K562 (cell line): ENCODE results near the gene SUMO3. TPM values are rescaled to one million over a fixed set of nuclear protein-coding genes. Genes with fewer than 3 reads are reported as not detected.

Experiments
- CREB1 ChIP-seq, 2 experiments: sonication (generic) in 1 of 2; formaldehyde crosslinking in 1 of 2; IDR thresholded peaks; 2 replicates each; pipeline versions ENCODE4 v1.6.1 to v1.8.0; 2012 to 2022; ENCODE audit warnings: inconsistent platforms in 1 of 2, mild to moderate bottlenecking in 1 of 2, missing genetic modification reagents in 1 of 2, moderate library complexity in 1 of 2
- DMBX1 ChIP-seq: fragments of 250-450 bp; sonication (Bioruptor Pico); IDR thresholded peaks from 2 replicates; pipeline ENCODE4 v1.8.0; 2022; ENCODE audit warnings: inconsistent platforms, mild to moderate bottlenecking, moderate library complexity, borderline replicate concordance
- ELF1 ChIP-seq: fragments of 200-800 bp; sonication (Bioruptor generic); IDR thresholded peaks from 2 replicates; pipeline ENCODE4 v1.6.1; 2016; ENCODE audit warnings: missing genetic modification characterization, missing compliant biosample characterization
- EP400 ChIP-seq: fragments of 450-650 bp; IDR thresholded peaks from 2 replicates; pipeline ENCODE4 v1.6.1; 2017; ENCODE audit warnings: antibody characterized with exemption, mild to moderate bottlenecking, moderate library complexity
- EWSR1 ChIP-seq: fragments of 450-650 bp; IDR thresholded peaks from 2 replicates; pipeline ENCODE4 v1.6.1; 2018; ENCODE audit warnings: borderline replicate concordance, mild to moderate bottlenecking, low read depth, moderate library complexity; ENCODE audit not compliant: partially characterized antibody
- FOSL1 ChIP-seq: fragments of 200-800 bp; sonication (Bioruptor generic); conservative IDR thresholded peaks from 2 replicates; pipeline ENCODE4 v1.6.1; 2016; ENCODE audit warnings: missing genetic modification characterization, missing compliant biosample characterization
- SNIP1 ChIP-seq: fragments of 450-650 bp; IDR thresholded peaks from 2 replicates; pipeline ENCODE4 v1.7.1; 2017; ENCODE audit warnings: low read depth, mild to moderate bottlenecking
- TAF9B ChIP-seq: fragments of 450-650 bp; IDR thresholded peaks from 2 replicates; pipeline ENCODE4 v1.6.1; 2018; ENCODE audit warnings: mild to moderate bottlenecking; ENCODE audit not compliant: partially characterized antibody
- ZBTB17 ChIP-seq: fragments of 450-650 bp; formaldehyde crosslinking; IDR thresholded peaks from 2 replicates; pipeline ENCODE4 v1.4.0; 2020; ENCODE audit warnings: mild to moderate bottlenecking
- ZKSCAN1 ChIP-seq: fragments of 150-350 bp; IDR thresholded peaks from 2 replicates; pipeline ENCODE4 v1.6.1; 2016; ENCODE audit warnings: low read depth, low read length
- polyA plus RNA-seq, 8 experiments: library from polyadenylated mRNA; depleted of rRNA in 4 of 8; stranded (reverse) in 5 of 8; unstranded in 3 of 8; fragments of >200 nt; fragmentation: Nextera tagmentation in 2 of 8; fragmentation: Illumina TruSeq in 1 of 8; extraction: Ambion mirVana in 2 of 8; extraction: Trizol in 1 of 8; gene quantifications; 2 replicates each; pipeline versions ENCODE4 v1.2.1 to v1.2.3, GENCODE V29; 2011 to 2014; ENCODE audit warnings: inconsistent platforms in 1 of 8, missing spikeins in 1 of 8
- total RNA-seq, 7 experiments: library from RNA; depleted of rRNA in 6 of 7; stranded (reverse); fragments of >200 nt in 6 of 7; fragmentation: Illumina TruSeq in 2 of 7; extraction: Trizol in 2 of 7; gene quantifications; 2 replicates each; pipeline versions ENCODE4 v1.2.1 to v1.2.3, GENCODE V29; 2011 to 2021; ENCODE audit warnings: low replicate concordance in 1 of 7
- TF ChIP-seq, protein P1 (sequence below), 2 experiments: fragments of 450-650 bp; formaldehyde crosslinking in 1 of 2; IDR thresholded peaks; 2 replicates each; pipeline versions ENCODE4 v1.4.0 to v1.6.1; 2014 to 2020; ENCODE audit warnings: mild to moderate bottlenecking in 2 of 2, borderline replicate concordance in 1 of 2, low read depth in 1 of 2
- TF ChIP-seq, protein P2 (sequence below), 2 experiments: fragments of 450-650 bp in 1 of 2; sonication (generic) in 1 of 2; formaldehyde crosslinking in 1 of 2; IDR thresholded peaks in 1 of 2; conservative IDR thresholded peaks in 1 of 2; 2 replicates each; pipeline versions ENCODE4 v1.6.1 to v1.8.1; 2016 to 2023; ENCODE audit warnings: mild to moderate bottlenecking in 2 of 2, moderate library complexity in 2 of 2, inconsistent platforms in 1 of 2, missing genetic modification reagents in 1 of 2
- TF ChIP-seq, protein P3 (sequence below): sonication (generic); formaldehyde crosslinking; IDR thresholded peaks from 2 replicates; pipeline ENCODE4 v1.8.0; 2022; ENCODE audit warnings: mild to moderate bottlenecking, missing genetic modification reagents

Gene SUMO3
- total and polyA plus RNA-seq, 9 of the 15 experiments (the other 6 are each of a cell fraction or from before 2014, with no cell fraction given) = 13.9 to 143 (median 113) TPM

DNA sequence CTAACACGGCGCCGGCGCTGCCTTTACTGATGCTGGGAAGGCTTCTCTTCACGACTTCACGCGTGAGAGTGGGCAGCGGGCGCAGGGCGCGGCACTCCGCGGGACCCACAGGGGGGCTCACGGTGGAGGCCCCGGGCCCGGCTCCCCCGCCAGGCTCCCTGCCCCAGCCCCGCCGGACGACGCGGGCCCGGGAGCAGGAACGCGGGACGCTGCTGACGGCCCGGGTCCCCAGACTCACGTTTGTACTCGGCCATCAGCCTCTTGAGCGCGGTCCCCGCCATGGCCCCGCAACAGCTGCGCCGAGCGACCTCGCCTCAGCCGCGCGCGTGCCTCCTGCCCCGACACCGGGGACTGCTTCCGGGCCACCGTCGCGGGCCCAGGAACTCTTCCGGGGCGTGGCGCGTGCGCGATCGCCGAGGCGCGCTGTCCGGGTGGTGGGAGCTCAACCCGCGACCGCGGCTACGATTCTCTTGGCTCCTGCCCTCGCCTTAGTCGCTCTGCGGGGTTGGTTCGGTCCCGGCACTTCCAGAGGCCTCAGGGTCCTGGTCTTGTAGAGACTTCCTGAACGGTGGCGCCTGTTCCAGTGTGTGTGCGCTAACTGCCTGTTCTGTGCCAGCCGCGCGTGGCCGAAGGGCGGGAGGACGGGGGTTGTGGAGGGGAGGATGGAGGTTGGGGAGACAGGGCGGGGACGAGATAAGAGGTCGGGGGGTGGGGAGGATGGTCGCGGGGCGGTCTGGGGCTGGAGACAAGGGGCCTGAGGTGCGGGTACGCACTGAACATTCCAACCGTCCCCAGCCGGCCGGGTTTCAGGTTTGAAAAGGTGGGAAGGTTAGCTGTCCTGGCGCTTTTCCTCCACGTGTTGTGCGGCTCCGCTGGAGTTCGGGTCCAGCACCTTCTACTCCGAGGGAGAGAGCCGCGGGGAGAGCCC, 16.1 kb downstream of the SUMO3 start, which contains the start of gene UBE2G2 (continued):
- TF ChIP-seq, protein P1, sequence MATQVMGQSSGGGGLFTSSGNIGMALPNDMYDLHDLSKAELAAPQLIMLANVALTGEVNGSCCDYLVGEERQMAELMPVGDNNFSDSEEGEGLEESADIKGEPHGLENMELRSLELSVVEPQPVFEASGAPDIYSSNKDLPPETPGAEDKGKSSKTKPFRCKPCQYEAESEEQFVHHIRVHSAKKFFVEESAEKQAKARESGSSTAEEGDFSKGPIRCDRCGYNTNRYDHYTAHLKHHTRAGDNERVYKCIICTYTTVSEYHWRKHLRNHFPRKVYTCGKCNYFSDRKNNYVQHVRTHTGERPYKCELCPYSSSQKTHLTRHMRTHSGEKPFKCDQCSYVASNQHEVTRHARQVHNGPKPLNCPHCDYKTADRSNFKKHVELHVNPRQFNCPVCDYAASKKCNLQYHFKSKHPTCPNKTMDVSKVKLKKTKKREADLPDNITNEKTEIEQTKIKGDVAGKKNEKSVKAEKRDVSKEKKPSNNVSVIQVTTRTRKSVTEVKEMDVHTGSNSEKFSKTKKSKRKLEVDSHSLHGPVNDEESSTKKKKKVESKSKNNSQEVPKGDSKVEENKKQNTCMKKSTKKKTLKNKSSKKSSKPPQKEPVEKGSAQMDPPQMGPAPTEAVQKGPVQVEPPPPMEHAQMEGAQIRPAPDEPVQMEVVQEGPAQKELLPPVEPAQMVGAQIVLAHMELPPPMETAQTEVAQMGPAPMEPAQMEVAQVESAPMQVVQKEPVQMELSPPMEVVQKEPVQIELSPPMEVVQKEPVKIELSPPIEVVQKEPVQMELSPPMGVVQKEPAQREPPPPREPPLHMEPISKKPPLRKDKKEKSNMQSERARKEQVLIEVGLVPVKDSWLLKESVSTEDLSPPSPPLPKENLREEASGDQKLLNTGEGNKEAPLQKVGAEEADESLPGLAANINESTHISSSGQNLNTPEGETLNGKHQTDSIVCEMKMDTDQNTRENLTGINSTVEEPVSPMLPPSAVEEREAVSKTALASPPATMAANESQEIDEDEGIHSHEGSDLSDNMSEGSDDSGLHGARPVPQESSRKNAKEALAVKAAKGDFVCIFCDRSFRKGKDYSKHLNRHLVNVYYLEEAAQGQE (IDR thresholded peaks at IDR 0.05; ENCODE audit: borderline replicate concordance) = peak; percentile 9; the same call in 1 of the 2 replicates
- TF ChIP-seq, protein P1 (CRISPR knock-in tag; IDR thresholded peaks at IDR 0.05; ENCODE audit: low read depth) = peak; percentile 66; the same call in 1 of the 2 replicates
- TF ChIP-seq DMBX1 (peak; percentile 34; the same call in 1 of the 2 replicates), CREB1 (IDR thresholded peaks at IDR 0.05) (0 out of 2 replicates have a peak, but pooled peaks have one; percentile 16), CREB1 (CRISPR knock-in tag; IDR thresholded peaks at IDR 0.05) (peak; percentile 55), SNIP1 (no peak), ZKSCAN1 (no peak; the same call in 1 of the 2 replicates), ELF1 (tag) (no peak), TAF9B (peak; percentile 64), EP400 (peak; percentile 96), FOSL1 (peak; percentile 35; the same call in 1 of the 2 replicates), ZBTB17 (CRISPR knock-in tag) (peak; percentile 73; the same call in 1 of the 2 replicates), EWSR1 (no peak)
- TF ChIP-seq, protein P2, sequence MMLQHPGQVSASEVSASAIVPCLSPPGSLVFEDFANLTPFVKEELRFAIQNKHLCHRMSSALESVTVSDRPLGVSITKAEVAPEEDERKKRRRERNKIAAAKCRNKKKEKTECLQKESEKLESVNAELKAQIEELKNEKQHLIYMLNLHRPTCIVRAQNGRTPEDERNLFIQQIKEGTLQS (IDR thresholded peaks at IDR 0.05) = no peak
- TF ChIP-seq, protein P2 (CRISPR knock-in tag; conservative IDR thresholded peaks at IDR 0.05) = peak; percentile 53; the same call in 1 of the 2 replicates
- TF ChIP-seq, protein P3, sequence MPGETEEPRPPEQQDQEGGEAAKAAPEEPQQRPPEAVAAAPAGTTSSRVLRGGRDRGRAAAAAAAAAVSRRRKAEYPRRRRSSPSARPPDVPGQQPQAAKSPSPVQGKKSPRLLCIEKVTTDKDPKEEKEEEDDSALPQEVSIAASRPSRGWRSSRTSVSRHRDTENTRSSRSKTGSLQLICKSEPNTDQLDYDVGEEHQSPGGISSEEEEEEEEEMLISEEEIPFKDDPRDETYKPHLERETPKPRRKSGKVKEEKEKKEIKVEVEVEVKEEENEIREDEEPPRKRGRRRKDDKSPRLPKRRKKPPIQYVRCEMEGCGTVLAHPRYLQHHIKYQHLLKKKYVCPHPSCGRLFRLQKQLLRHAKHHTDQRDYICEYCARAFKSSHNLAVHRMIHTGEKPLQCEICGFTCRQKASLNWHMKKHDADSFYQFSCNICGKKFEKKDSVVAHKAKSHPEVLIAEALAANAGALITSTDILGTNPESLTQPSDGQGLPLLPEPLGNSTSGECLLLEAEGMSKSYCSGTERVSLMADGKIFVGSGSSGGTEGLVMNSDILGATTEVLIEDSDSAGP = no peak
